ENCODE results near the gene AIG1.

Gene AIG1

GRCh38 chr6:143093290-143093689, 32.6 kb downstream of the AIG1 start:
- no peak for DNase-seq (ENCODE audit: low read depth, low spot score)

GRCh38 chr6:143096403-143096802, 35.7 kb downstream of the AIG1 start:
- no peak for DNase-seq (ENCODE audit: low read depth, low spot score)

- no peak for DNase-seq (ENCODE audit: low read depth, low spot score)
These were observed 36.6 kb downstream of the AIG1 start for GRCh38 chr6:143097224-143097795.

GRCh38 chr6:143098054-143098671, 37.5 kb downstream of the AIG1 start:
- DNase-seq (ENCODE audit: low read depth, low spot score) = no peak

GRCh38 chr6:143099647-143100046, 39.0 kb downstream of the AIG1 start:
- no peak for DNase-seq (ENCODE audit: low read depth, low spot score)

GRCh38 chr6:143100429-143100828, 39.7 kb downstream of the AIG1 start:
- DNase-seq (ENCODE audit: low read depth, low spot score) = no peak

- no peak for DNase-seq (ENCODE audit: low read depth, low spot score)
These were observed 43.2 kb downstream of the AIG1 start for GRCh38 chr6:143103916-143104315.

- DNase-seq (ENCODE audit: low read depth, low spot score) = no peak
These were observed 46.8 kb downstream of the AIG1 start for GRCh38 chr6:143107440-143107839.

GRCh38 chr6:143107911-143108761, 47.4 kb downstream of the AIG1 start:
- no peak for DNase-seq (ENCODE audit: low read depth, low spot score)

- no peak for DNase-seq (ENCODE audit: low read depth, low spot score)
These were observed 48.5 kb downstream of the AIG1 start for GRCh38 chr6:143109196-143109595.

GRCh38 chr6:143110572-143110971, 49.9 kb downstream of the AIG1 start:
- DNase-seq (ENCODE audit: low read depth, low spot score) = no peak

- DNase-seq (ENCODE audit: low read depth, low spot score) = no peak
These were observed 50.3 kb downstream of the AIG1 start for GRCh38 chr6:143110996-143111395.

GRCh38 chr6:143111443-143111842, 50.8 kb downstream of the AIG1 start:
- no peak for DNase-seq (ENCODE audit: low read depth, low spot score)

GRCh38 chr6:143112084-143112768, 51.5 kb downstream of the AIG1 start:
- no peak for DNase-seq (ENCODE audit: low read depth, low spot score)

- no peak for DNase-seq (ENCODE audit: low read depth, low spot score)
These were observed 52.1 kb downstream of the AIG1 start for GRCh38 chr6:143112837-143113236.

- no peak for DNase-seq (ENCODE audit: low read depth, low spot score)
These were observed 55.0 kb downstream of the AIG1 start for GRCh38 chr6:143115728-143116127.

GRCh38 chr6:143117108-143117507, 56.4 kb downstream of the AIG1 start:
- no peak for DNase-seq (ENCODE audit: low read depth, low spot score)

- DNase-seq (ENCODE audit: low read depth, low spot score) = no peak
These were observed 58.6 kb downstream of the AIG1 start for GRCh38 chr6:143119260-143119659.

- DNase-seq (ENCODE audit: low read depth, low spot score) = no peak
These were observed 62.4 kb downstream of the AIG1 start for GRCh38 chr6:143123081-143123480.

- no peak for DNase-seq (ENCODE audit: low read depth, low spot score)
These were observed 63.3 kb downstream of the AIG1 start for GRCh38 chr6:143123941-143124340.

GRCh38 chr6:143125455-143125854, 64.8 kb downstream of the AIG1 start:
- DNase-seq (ENCODE audit: low read depth, low spot score) = no peak

GRCh38 chr6:143125864-143126573, 65.3 kb downstream of the AIG1 start:
- no peak for DNase-seq (ENCODE audit: low read depth, low spot score)

Measured in activated CD4-positive, CD25-positive, alpha-beta regulatory T cell treated with anti-CD3 and anti-CD28 coated beads, Interleukin-2, amount 50 U/mL, for 16 hours (primary cell).